Mucosa of rectum (tissue), 2 donors: ENCODE data around the gene PCDH15.

Experiments
- H3K27ac ChIP-seq, 2 donors: one replicate each; pipeline ENCODE4 v1.7.0; 2013; ENCODE audit warnings: inconsistent platforms in 2 of 2, low read depth in 2 of 2, low read length in 2 of 2
- H3K27me3 ChIP-seq, 2 donors: one replicate each; pipeline ENCODE4 v1.7.0; 2013; ENCODE audit warnings: low read length in 2 of 2; ENCODE audit not compliant: control insufficient read depth in 2 of 2, insufficient read depth in 2 of 2
- H3K36me3 ChIP-seq, 2 donors: one replicate each; pipeline ENCODE4 v1.7.0; 2013; ENCODE audit warnings: low read length in 2 of 2; ENCODE audit not compliant: control insufficient read depth in 2 of 2, insufficient read depth in 2 of 2
- H3K4me1 ChIP-seq, 2 donors: one replicate each; pipeline ENCODE4 v1.7.0; 2013; ENCODE audit warnings: low read length in 2 of 2, mild to moderate bottlenecking in 1 of 2; ENCODE audit not compliant: control insufficient read depth in 2 of 2, insufficient read depth in 2 of 2
- H3K4me3 ChIP-seq, 2 donors: one replicate each; pipeline ENCODE4 v1.7.0; 2013; ENCODE audit warnings: low read length in 2 of 2
- H3K9ac ChIP-seq, 2 donors: one replicate each; pipeline ENCODE4 v1.7.0; 2013; ENCODE audit warnings: low read length in 2 of 2, low read depth in 1 of 2, mild to moderate bottlenecking in 1 of 2
- H3K9me3 ChIP-seq, 2 donors: one replicate each; pipeline ENCODE4 v1.7.0; 2013; ENCODE audit warnings: low read length in 2 of 2; ENCODE audit not compliant: control insufficient read depth in 2 of 2
- donor health status: healthy.
- donor health status: Normal muscosa, but diverticular disease.

PCDH15 gene

GRCh38 chr10:54125098-54125747, 675.8 kb downstream of the PCDH15 start:
- Histone ChIP-seq H3K4me1 (no peaks in the 10 kb centered on the region), H3K36me3 (no peaks in the 10 kb centered on the region), H3K27me3 (no peaks in the 10 kb centered on the region), H3K9ac (no peak overlapping the region), H3K9me3 (no peaks in the 10 kb centered on the region), H3K4me3 (no peak overlapping the region), H3K27ac (no peak overlapping the region)

DNA sequence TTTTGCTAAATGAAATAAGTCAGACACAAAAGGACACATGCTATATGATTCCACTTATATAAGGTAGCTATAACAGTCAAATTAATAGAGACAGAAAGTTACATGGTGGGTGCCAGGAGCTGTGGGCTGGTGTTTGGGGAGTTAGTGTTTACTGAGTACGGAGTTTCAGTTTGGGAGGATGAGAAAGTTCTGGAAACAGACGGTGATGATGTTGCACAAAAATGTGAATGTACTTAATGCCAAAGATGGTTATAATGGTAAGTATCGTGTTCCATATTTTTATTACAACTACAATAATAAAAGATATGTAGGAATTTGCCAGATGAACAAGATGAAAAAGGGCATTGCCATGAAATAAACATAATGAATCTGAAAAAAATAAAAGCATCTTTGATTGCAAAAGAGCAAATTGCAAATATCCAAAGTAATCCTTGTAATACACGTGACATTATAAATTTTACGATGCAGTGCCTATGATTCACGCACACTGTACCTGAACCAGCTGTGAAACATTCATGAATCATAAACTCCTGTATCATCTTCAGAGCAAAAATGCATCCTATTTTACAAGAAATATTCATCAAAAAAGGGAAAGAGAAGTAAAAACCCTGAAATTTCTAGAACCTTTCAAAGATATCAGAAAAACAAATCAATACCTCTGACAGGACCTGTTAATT, 676.7 kb downstream of the PCDH15 start:
- Histone ChIP-seq H3K27me3 (no peaks in the 10 kb centered on the region), H3K36me3 (no peaks in the 10 kb centered on the region), H3K4me3 (no peak overlapping the region), H3K9me3 (no peaks in the 10 kb centered on the region), H3K4me1 (no peaks in the 10 kb centered on the region), H3K27ac (no peak overlapping the region), H3K9ac (no peak overlapping the region)

DNA sequence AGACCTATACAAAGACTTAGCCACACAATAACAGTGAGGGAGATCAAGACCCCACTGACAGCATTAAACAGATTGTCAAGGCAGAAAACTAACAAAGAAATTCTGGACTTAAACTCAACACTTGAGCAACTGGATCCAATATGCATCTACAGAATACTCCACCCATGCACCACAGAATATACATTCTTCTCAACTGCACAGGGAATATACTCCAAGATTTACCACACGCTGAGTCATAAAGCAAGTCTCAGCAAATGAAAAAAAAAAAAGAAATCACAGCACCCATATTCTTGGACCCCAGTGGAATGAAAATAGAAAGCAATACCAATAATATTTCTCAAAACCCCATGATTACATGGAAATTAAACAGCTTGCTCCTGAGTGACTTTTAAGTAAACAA, 680.2 kb downstream of the PCDH15 start:
- Histone ChIP-seq H3K9ac (no peak overlapping the region), H3K4me1 (no peaks in the 10 kb centered on the region), H3K27ac (no peak overlapping the region), H3K27me3 (no peaks in the 10 kb centered on the region), H3K36me3 (no peaks in the 10 kb centered on the region), H3K4me3 (no peak overlapping the region), H3K9me3 (no peaks in the 10 kb centered on the region)

DNA sequence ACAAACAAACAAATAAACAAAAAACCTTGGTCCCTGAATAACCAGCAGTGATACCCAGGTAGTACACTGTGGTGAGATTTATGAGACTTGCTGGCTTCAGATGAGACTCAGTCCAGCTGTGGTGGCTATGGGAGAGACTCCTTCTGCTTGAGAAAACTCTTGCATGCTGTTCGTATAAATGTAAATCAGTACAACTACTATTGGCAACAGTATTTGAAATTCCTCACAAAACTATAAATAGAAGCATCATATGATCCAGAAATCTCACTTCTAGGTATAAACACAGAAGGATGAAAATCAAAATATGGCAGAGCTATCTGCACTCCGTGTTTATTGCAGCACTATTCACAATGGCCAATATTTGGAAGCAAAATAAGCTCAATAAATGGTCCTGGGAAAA, 692.1 kb downstream of the PCDH15 start:
- Histone ChIP-seq H3K27ac (no peak overlapping the region), H3K36me3 (no peaks in the 10 kb centered on the region)

GRCh38 chr10:54096892-54097291, 704.1 kb downstream of the PCDH15 start:
- Histone ChIP-seq H3K36me3 (no peaks in the 10 kb centered on the region), H3K27me3 (no peaks in the 10 kb centered on the region), H3K4me1 (no peaks in the 10 kb centered on the region), H3K27ac (no peak overlapping the region), H3K4me3 (no peak overlapping the region), H3K9me3 (no peaks in the 10 kb centered on the region), H3K9ac (no peak overlapping the region)

More for the DNA sequence above, 692.1 kb downstream of the PCDH15 start:
- Histone ChIP-seq H3K4me1 (no peaks in the 10 kb centered on the region), H3K4me3 (no peak overlapping the region), H3K9ac (no peak overlapping the region), H3K9me3 (no peaks in the 10 kb centered on the region), H3K27me3 (no peaks in the 10 kb centered on the region)

DNA sequence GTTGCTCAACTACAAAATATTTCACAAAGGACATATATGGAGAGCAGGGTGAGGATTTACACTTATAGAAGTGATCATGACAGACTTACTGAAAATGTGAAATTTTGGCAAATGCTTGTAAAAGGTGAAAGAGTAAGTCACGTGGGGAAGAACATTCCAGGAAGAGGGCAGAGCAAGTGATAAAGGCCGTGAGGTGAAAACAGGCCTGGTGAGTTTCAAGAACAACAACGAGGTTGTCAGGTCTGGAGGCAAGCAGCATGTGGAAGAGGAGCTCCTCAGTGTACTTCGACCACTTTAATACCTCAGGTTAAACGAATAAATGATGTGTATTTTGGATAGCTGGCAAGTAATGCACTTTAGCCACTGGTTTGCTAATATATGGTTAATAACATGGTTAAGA, 706.7 kb downstream of the PCDH15 start:
- no peaks in the 10 kb centered on the region for H3K9me3 ChIP-seq
- H3K9ac ChIP-seq = no peak overlapping the region
- no peaks in the 10 kb centered on the region for H3K36me3 ChIP-seq
- H3K27ac ChIP-seq = no peak overlapping the region
- H3K4me1 ChIP-seq = no peaks in the 10 kb centered on the region
- H3K27me3 ChIP-seq = no peaks in the 10 kb centered on the region
- H3K4me3 ChIP-seq = no peak overlapping the region

DNA sequence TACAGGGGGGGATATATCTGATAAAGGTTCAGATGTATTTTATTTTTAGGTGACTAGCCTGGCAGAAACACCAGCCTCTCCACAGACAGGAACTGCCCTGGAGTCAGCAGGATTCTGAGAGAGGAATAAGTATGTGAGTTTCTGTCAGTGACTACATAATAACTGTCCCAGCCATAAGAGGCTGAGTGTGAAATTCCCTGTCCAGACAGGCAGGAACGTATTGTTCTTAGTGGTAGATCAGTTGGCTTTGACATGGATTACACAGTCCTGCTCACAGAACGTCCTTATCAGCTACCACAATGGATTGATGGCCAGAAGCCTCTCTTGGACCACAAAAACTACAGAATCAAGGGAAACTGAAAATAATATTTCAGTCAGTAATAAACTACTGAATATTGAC, 709.8 kb downstream of the PCDH15 start:
- Histone ChIP-seq H3K36me3 (no peaks in the 10 kb centered on the region), H3K27ac (no peak overlapping the region), H3K4me3 (no peak overlapping the region), H3K9ac (no peak overlapping the region), H3K27me3 (no peaks in the 10 kb centered on the region), H3K9me3 (no peaks in the 10 kb centered on the region), H3K4me1 (no peaks in the 10 kb centered on the region)

GRCh38 chr10:54081950-54082349, 719.1 kb downstream of the PCDH15 start:
- no peaks in the 10 kb centered on the region for H3K9me3 ChIP-seq
- no peak overlapping the region for H3K9ac ChIP-seq
- H3K4me3 ChIP-seq = no peak overlapping the region
- no peaks in the 10 kb centered on the region for H3K27me3 ChIP-seq
- no peak overlapping the region for H3K27ac ChIP-seq
- no peaks in the 10 kb centered on the region for H3K4me1 ChIP-seq
- no peaks in the 10 kb centered on the region for H3K36me3 ChIP-seq

DNA sequence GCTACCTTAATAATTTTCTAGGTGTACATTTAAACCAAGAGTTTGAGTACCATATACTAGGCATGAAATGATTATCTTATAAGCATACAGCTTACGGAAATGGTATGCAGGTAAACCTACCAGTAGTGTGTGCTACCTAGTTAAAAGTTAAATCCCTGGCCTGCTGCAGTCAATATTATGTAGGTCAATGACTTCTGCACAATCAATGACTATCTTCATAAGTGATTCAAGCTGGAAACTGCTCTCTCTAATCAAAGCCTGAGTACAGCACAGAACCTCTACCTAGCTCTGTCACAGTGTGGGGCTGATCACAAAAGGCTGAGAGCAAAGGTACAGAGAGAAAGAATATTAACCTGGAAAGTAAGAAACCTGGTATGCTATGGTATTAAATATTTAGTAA, 733.7 kb downstream of the PCDH15 start:
- Histone ChIP-seq H3K27me3 (no peaks in the 10 kb centered on the region), H3K36me3 (no peaks in the 10 kb centered on the region), H3K4me3 (no peak overlapping the region), H3K9ac (no peak overlapping the region), H3K4me1 (no peaks in the 10 kb centered on the region), H3K27ac (no peak overlapping the region), H3K9me3 (no peaks in the 10 kb centered on the region)

DNA sequence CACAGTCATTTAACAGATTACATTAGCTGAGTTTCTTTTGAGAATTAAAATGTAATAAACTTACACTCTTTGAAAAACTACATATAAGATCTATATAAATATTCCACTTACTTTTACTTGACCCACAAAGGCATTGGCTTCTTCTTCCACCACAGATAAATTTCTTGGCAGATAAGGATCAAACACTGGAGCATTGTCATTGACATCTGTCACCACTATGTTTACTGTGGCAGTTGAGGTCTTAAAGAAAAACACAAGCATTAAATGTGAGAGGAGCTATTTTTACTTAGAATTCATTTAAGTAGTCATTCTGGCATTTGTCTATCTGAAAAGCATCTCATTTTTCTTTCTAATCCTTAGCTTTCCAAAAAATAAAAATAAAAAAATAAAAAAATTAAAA, 734.4 kb downstream of the PCDH15 start:
- Histone ChIP-seq H3K27ac (no peak overlapping the region), H3K9me3 (no peaks in the 10 kb centered on the region), H3K27me3 (no peaks in the 10 kb centered on the region), H3K9ac (no peak overlapping the region), H3K4me3 (no peak overlapping the region), H3K4me1 (no peaks in the 10 kb centered on the region), H3K36me3 (no peaks in the 10 kb centered on the region)
